ENCODE data around the gene C17orf114. TPM values are rescaled to one million over a fixed set of nuclear protein-coding genes. Genes with fewer than 3 reads are reported as not detected.

Gene C17orf114

GRCh38 chr17:4753392-4753791 lies 48.7 kb downstream of the C17orf114 start:
- Histone ChIP-seq H3K36me3 (no peaks in the 10 kb centered on the region), H3K4me3 (no peak overlapping the region), H3K27ac (no peak overlapping the region), H3K27me3 (peaks cover 0 to 49% of the 10 kb centered on the region in 2 donors), H3K9me3 (no peaks in the 10 kb centered on the region), H3K4me1 (peaks cover 0 to 26% of the 10 kb centered on the region in 2 donors)
- DNase-seq (no peak), ATAC-seq (no peak)
- intact Hi-C loops (cut with DNase I), result no loop called here
- TF ChIP-seq CTCF (IDR thresholded peaks at IDR 0.05), result no peak

- intact Hi-C loops (cut with DNase I), result no loop called here
- H3K4me3 ChIP-seq, result no peak overlapping the region
- peaks cover 0 to 36% of the 10 kb centered on the region in 2 donors for H3K4me1 ChIP-seq
- DNase-seq (no peak), ATAC-seq (no peak)
- H3K27ac ChIP-seq, result no peak overlapping the region
- H3K27me3 ChIP-seq, result peaks cover 0 to 52% of the 10 kb centered on the region in 2 donors
- no peak for TF ChIP-seq CTCF (IDR thresholded peaks at IDR 0.05)
- H3K36me3 ChIP-seq, result no peaks in the 10 kb centered on the region
- no peaks in the 10 kb centered on the region for H3K9me3 ChIP-seq
Observed at GRCh38 chr17:4751932-4752331, 50.2 kb downstream of the C17orf114 start.

Other genes starting within 250 kb of the C17orf114 start
- gene MYBBP1A, start 246.9 kb downstream of the C17orf114 start, total RNA-seq, result 10 to 100 TPM; 34.7 to 53.8 TPM
- 10 to 100 TPM; 28.6 to 51.5 (median 40.6) TPM for gene MYBBP1A, start 246.9 kb downstream of the C17orf114 start, polyA plus RNA-seq (ENCODE audit: insufficient read length in 6 of 6)
- gene GGT6, start 241.8 kb downstream of the C17orf114 start, total RNA-seq, result 10 to 100 TPM in 1 of 2 donors, 1 to 10 TPM in 1; 1.8 to 17.4 TPM
- gene GGT6, start 241.8 kb downstream of the C17orf114 start, polyA plus RNA-seq (ENCODE audit: insufficient read length in 6 of 6), result 1 to 10 TPM; 4.9 to 9.9 (median 6.4) TPM
- 1 to 10 TPM; 5.5 to 5.7 TPM for gene SMTNL2, start 217.8 kb downstream of the C17orf114 start, total RNA-seq
- gene SMTNL2, start 217.8 kb downstream of the C17orf114 start, polyA plus RNA-seq (ENCODE audit: insufficient read length in 6 of 6), result 10 to 100 TPM; 17.0 to 25.8 (median 22.8) TPM
- gene ALOX15, start 160.7 kb downstream of the C17orf114 start, total RNA-seq, result 1 to 10 TPM in 1 of 2 donors, under 1 TPM in 1; 0.15 to 4.8 TPM
- 1 to 10 TPM; 2.8 to 4.6 (median 3.4) TPM for gene ALOX15, start 160.7 kb downstream of the C17orf114 start, polyA plus RNA-seq (ENCODE audit: insufficient read length in 6 of 6)
- 10 to 100 TPM; 42.2 to 48.8 TPM for gene PELP1, start 98.2 kb downstream of the C17orf114 start, total RNA-seq
- 10 to 100 TPM; 45.9 to 55.1 (median 46.7) TPM for gene PELP1, start 98.2 kb downstream of the C17orf114 start, polyA plus RNA-seq (ENCODE audit: insufficient read length in 6 of 6)
- gene ARRB2, start 91.7 kb downstream of the C17orf114 start, total RNA-seq, result 100 to 1,000 TPM in 1 of 2 donors, 10 to 100 TPM in 1; 91.8 to 240 TPM
- gene ARRB2, start 91.7 kb downstream of the C17orf114 start, polyA plus RNA-seq (ENCODE audit: insufficient read length in 6 of 6), result 10 to 100 TPM; 41.3 to 55.8 (median 47.0) TPM
- gene MED11, start 70.9 kb downstream of the C17orf114 start, total RNA-seq, result 10 to 100 TPM; 22.6 to 23.6 TPM
- gene MED11, start 70.9 kb downstream of the C17orf114 start, polyA plus RNA-seq (ENCODE audit: insufficient read length in 6 of 6), result 10 to 100 TPM; 19.9 to 26.5 (median 22.9) TPM
- gene ZMYND15, start 62.5 kb downstream of the C17orf114 start, total RNA-seq, result 1 to 10 TPM; 4.1 to 5.2 TPM
- gene ZMYND15, start 62.5 kb downstream of the C17orf114 start, polyA plus RNA-seq (ENCODE audit: insufficient read length in 6 of 6), result under 1 TPM; 0.34 to 0.84 (median 0.51) TPM
- 100 to 1,000 TPM; 122 to 147 TPM for gene CXCL16, start 62.4 kb downstream of the C17orf114 start, total RNA-seq
- gene CXCL16, start 62.4 kb downstream of the C17orf114 start, polyA plus RNA-seq (ENCODE audit: insufficient read length in 6 of 6), result 10 to 100 TPM; 14.2 to 20.8 (median 15.2) TPM
- not detected for gene TM4SF5, start 30.4 kb downstream of the C17orf114 start, total RNA-seq
- gene TM4SF5, start 30.4 kb downstream of the C17orf114 start, polyA plus RNA-seq (ENCODE audit: insufficient read length in 6 of 6), result not detected
- 1 to 10 TPM; 2.1 to 6.0 TPM for gene VMO1, start 16.0 kb downstream of the C17orf114 start, total RNA-seq
- gene VMO1, start 16.0 kb downstream of the C17orf114 start, polyA plus RNA-seq (ENCODE audit: insufficient read length in 6 of 6), result 1 to 10 TPM in 1 of 6 donors, under 1 TPM in 5; 0.22 to 1.0 (median 0.34) TPM
- gene GLTPD2, start 13.4 kb downstream of the C17orf114 start, total RNA-seq, result not detected
- gene GLTPD2, start 13.4 kb downstream of the C17orf114 start, polyA plus RNA-seq (ENCODE audit: insufficient read length in 6 of 6), result 1 to 10 TPM in 3 of 6 donors, under 1 TPM in 3; 0.59 to 1.5 (median 0.99) TPM
- gene PSMB6, start 6.2 kb downstream of the C17orf114 start, total RNA-seq, result 100 to 1,000 TPM; 102 to 129 TPM
- 100 to 1,000 TPM in 3 of 6 donors, 10 to 100 TPM in 3; 91.9 to 113 (median 99.6) TPM for gene PSMB6, start 6.2 kb downstream of the C17orf114 start, polyA plus RNA-seq (ENCODE audit: insufficient read length in 6 of 6)
- 10 to 100 TPM; 30.0 to 34.7 TPM for gene PLD2, start 4.8 kb upstream of the C17orf114 start, total RNA-seq
- gene PLD2, start 4.8 kb upstream of the C17orf114 start, polyA plus RNA-seq (ENCODE audit: insufficient read length in 6 of 6), result 10 to 100 TPM; 57.5 to 70.0 (median 61.8) TPM
- 10 to 100 TPM; 84.1 to 85.4 TPM for gene MINK1, start 31.0 kb upstream of the C17orf114 start, total RNA-seq
- gene MINK1, start 31.0 kb upstream of the C17orf114 start, polyA plus RNA-seq (ENCODE audit: insufficient read length in 6 of 6), result 10 to 100 TPM; 53.5 to 77.7 (median 64.0) TPM
- 1 to 10 TPM; 2.0 to 5.3 TPM for gene C17orf107, start 97.2 kb upstream of the C17orf114 start, total RNA-seq
- gene C17orf107, start 97.2 kb upstream of the C17orf114 start, polyA plus RNA-seq (ENCODE audit: insufficient read length in 6 of 6), result 1 to 10 TPM in 2 of 6 donors, under 1 TPM in 4; 0.63 to 1.5 (median 0.82) TPM
- gene CHRNE, start 100.8 kb upstream of the C17orf114 start, total RNA-seq, result 1 to 10 TPM; 2.9 to 4.9 TPM
- 1 to 10 TPM in 1 of 6 donors, under 1 TPM in 5; 0.56 to 1.5 (median 0.83) TPM for gene CHRNE, start 100.8 kb upstream of the C17orf114 start, polyA plus RNA-seq (ENCODE audit: insufficient read length in 6 of 6)
- gene GP1BA, start 129.9 kb upstream of the C17orf114 start, total RNA-seq, result under 1 TPM; 0.31 to 0.96 TPM
- 1 to 10 TPM; 2.8 to 3.7 (median 3.5) TPM for gene GP1BA, start 129.9 kb upstream of the C17orf114 start, polyA plus RNA-seq (ENCODE audit: insufficient read length in 6 of 6)
- 10 to 100 TPM; 58.6 to 70.5 TPM for gene SLC25A11, start 137.7 kb upstream of the C17orf114 start, total RNA-seq
- 10 to 100 TPM; 38.4 to 56.2 (median 46.9) TPM for gene SLC25A11, start 137.7 kb upstream of the C17orf114 start, polyA plus RNA-seq (ENCODE audit: insufficient read length in 6 of 6)
- 100 to 1,000 TPM; 102 to 108 TPM for gene RNF167, start 137.9 kb upstream of the C17orf114 start, total RNA-seq
- gene RNF167, start 137.9 kb upstream of the C17orf114 start, polyA plus RNA-seq (ENCODE audit: insufficient read length in 6 of 6), result 100 to 1,000 TPM; 101 to 126 (median 119) TPM
- 100 to 1,000 TPM; 619 to 987 TPM for gene PFN1, start 146.2 kb upstream of the C17orf114 start, total RNA-seq
- gene PFN1, start 146.2 kb upstream of the C17orf114 start, polyA plus RNA-seq (ENCODE audit: insufficient read length in 6 of 6), result 100 to 1,000 TPM; 337 to 506 (median 415) TPM
- 10 to 100 TPM; 15.0 to 15.9 TPM for gene ENO3, start 148.8 kb upstream of the C17orf114 start, total RNA-seq
- gene ENO3, start 148.8 kb upstream of the C17orf114 start, polyA plus RNA-seq (ENCODE audit: insufficient read length in 6 of 6), result 10 to 100 TPM; 10.7 to 22.4 (median 15.6) TPM
- 10 to 100 TPM; 47.2 to 59.3 TPM for gene SPAG7, start 165.5 kb upstream of the C17orf114 start, total RNA-seq
- gene SPAG7, start 165.5 kb upstream of the C17orf114 start, polyA plus RNA-seq (ENCODE audit: insufficient read length in 6 of 6), result 10 to 100 TPM; 73.4 to 78.6 (median 75.2) TPM
- gene CAMTA2, start 185.3 kb upstream of the C17orf114 start, total RNA-seq, result 10 to 100 TPM; 51.3 to 64.9 TPM
- gene CAMTA2, start 185.3 kb upstream of the C17orf114 start, polyA plus RNA-seq (ENCODE audit: insufficient read length in 6 of 6), result 10 to 100 TPM; 28.6 to 40.8 (median 33.3) TPM
- 1 to 10 TPM; 1.0 to 2.4 TPM for gene INCA1, start 195.2 kb upstream of the C17orf114 start, total RNA-seq
- 10 to 100 TPM in 2 of 6 donors, 1 to 10 TPM in 4; 8.1 to 11.5 (median 9.1) TPM for gene INCA1, start 195.2 kb upstream of the C17orf114 start, polyA plus RNA-seq (ENCODE audit: insufficient read length in 6 of 6)
- 100 to 1,000 TPM; 205 to 239 TPM for gene KIF1C, start 195.6 kb upstream of the C17orf114 start, total RNA-seq
- 10 to 100 TPM; 48.9 to 75.0 (median 65.9) TPM for gene KIF1C, start 195.6 kb upstream of the C17orf114 start, polyA plus RNA-seq (ENCODE audit: insufficient read length in 6 of 6)
- under 1 TPM; 0.58 to 0.73 TPM for gene SLC52A1, start 233.1 kb upstream of the C17orf114 start, total RNA-seq
- gene SLC52A1, start 233.1 kb upstream of the C17orf114 start, polyA plus RNA-seq (ENCODE audit: insufficient read length in 6 of 6), result under 1 TPM; 0.13 to 0.34 (median 0.25) TPM

Measured in left lung (tissue), 10 donors.